Brain pericyte (primary cell): Measurements from ENCODE around the gene TMEM117.

Experiments
- DNase-seq: peaks from one replicate; pipeline ENCODE4 v3.0.0-alpha.2; 2012; ENCODE audit warnings: low read depth, low spot score

TMEM117 gene

GRCh38 chr12:43883748-43884147 lies 47.9 kb downstream of the TMEM117 start:
- DNase-seq, result no peak

DNA sequence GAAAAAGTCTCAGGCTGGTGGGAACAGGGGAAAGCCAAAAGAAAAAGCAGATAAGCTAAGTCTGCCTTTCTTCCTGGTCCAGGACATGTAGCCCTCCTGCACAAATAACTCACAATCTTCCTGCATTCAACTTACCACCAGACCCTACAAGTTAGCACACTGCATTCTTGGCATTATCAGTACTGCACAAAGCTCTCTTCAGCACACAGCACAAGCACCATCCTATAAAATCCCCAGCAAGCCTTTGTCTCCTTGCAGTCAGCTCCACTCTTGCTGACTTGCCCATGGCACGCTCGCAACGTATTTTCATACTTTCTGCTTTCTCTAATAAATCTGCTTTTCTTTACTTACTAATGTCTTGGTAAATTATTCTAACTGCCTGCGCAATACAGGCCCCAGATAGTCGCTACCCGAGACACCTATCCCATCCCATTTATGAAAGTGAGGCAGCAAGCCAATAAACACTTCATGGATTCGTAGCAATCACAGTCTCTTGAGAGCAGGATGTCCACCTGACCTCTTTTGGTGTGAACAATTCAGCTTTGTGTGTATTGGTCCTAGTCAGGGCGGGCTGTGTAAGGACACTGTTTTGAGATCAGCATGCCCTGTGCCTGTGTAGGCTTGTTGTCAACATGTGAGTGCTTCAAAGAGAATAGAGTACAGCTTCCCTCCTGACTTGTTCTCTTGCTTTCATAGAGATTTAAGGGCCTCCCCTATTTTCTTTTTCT lies 49.0 kb downstream of the TMEM117 start:
- no peak for DNase-seq

GRCh38 chr12:43887397-43887796 lies 51.5 kb downstream of the TMEM117 start:
- DNase-seq, result no peak

GRCh38 chr12:43891856-43892574 lies 56.1 kb downstream of the TMEM117 start:
- DNase-seq, result no peak

DNA sequence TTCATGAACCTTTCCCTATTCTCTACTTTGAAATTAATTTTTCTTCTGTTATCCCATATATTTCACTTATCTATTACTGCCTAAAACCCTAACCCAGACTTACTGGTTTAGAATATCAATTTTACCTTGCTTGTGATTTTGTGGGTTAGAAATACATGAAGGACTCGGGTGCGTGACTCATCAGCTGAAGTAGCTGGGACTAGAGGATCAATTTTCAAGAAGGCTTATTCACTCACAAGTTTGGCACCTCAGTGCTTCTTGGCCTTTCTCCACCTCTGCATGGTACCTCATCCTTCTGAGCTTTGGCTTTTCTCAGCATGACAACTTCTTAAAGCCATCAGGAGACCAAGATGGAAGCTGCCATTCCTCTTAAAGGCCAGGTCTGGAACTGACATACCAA lies 57.8 kb downstream of the TMEM117 start:
- DNase-seq, result no peak

DNA sequence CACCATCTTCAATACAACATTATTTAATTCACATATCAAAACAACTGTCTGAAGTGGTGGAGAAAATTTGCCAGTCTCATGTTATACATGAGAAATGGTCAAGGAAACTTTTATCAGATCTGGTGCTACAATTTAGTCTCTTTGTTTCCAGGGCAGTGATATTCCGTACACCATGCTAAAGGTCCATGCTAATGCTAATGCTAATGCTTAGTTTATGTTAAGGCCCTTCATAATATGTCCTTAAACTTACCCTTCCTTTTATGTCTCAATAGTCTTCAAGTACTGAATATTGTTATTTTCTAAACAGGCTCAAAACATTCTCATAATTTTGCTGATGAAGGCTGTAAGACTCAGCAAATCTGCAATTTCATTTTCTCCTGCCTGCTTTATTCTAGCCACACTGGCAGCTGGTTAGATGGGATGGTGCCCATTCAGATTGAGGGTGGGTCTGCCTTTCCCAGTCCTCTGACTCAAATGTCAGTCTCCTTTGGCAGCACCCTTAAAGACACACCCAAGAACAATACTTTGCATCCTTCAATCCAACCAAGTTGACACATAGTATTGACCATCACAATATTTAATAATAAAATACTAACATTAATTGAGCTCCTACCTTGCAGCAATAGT lies 59.8 kb downstream of the TMEM117 start:
- no peak for DNase-seq

GRCh38 chr12:43896496-43896895 lies 60.6 kb downstream of the TMEM117 start:
- no peak for DNase-seq

GRCh38 chr12:43898474-43898873 lies 62.6 kb downstream of the TMEM117 start:
- no peak for DNase-seq

DNA sequence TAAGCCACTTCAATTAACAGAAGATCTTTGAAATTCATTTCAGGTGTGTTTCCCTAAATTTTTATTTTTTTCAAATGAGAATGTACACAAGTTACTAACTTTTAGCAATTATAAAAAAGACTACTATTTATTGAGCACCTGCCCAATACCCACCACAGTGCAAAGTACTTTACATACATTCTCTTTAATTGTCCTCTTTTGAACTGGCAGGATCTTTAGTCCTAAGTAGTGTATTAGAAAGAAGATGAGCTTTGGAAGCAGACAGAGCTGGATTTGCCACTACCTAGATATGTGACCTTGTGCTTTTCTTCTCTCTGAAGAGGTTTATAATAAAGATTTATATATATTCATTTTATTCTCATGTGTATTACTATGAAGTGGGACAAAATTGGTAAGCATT lies 63.7 kb downstream of the TMEM117 start:
- DNase-seq, result no peak

- no peak for DNase-seq
Measured at GRCh38 chr12:43903686-43904085, 67.8 kb downstream of the TMEM117 start.

DNA sequence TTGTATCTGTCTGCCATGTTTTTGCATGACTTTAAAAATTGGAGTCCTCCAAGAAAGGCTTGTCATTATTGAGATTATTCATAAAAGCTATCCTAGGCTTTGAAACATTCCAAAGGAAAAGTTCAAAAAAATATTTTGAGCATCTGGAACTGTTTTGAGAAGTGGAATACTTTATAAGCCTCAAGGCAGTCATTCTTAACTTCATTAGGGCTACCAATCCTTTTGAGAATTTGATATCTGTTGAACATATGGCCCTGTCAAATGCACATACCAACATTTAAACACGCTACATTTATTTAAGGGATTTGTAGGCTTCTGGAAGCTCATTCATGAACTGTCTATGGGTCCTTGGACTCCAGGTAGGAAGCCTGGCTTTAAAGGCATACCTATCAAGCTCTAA lies 77.0 kb downstream of the TMEM117 start:
- no peak for DNase-seq

- no peak for DNase-seq
Measured at GRCh38 chr12:43914391-43914790, 78.5 kb downstream of the TMEM117 start.

DNA sequence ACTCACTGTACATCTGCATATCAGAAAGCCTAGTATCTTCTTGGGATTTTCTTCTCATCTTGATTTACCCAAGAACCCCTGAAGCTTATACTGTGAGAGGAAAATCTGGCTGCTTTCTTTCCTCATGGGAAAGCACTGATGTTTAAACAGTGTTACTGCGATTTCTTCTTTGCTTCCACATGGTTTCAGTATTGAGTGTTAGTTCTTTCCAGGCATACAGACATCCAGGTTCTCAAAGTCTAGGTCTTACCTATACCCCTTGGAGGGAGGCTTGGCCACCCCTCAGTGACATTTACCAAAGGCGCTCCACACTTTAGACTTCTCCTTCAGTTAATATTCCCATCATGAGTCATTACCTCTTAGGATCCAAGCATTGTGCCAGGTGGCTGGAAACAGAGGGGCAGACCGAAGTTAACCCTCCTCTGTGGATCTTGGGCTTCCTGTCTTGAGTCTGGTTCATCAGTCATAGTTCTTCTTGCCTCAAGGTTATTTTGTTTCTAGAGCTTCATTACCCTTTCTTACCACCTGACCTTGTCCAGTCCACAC lies 79.1 kb downstream of the TMEM117 start:
- no peak for DNase-seq

- no peak for DNase-seq
Measured at GRCh38 chr12:43917896-43918295, 82.0 kb downstream of the TMEM117 start.

- no peak for DNase-seq
Measured at GRCh38 chr12:43921666-43922337, 85.9 kb downstream of the TMEM117 start.

DNA sequence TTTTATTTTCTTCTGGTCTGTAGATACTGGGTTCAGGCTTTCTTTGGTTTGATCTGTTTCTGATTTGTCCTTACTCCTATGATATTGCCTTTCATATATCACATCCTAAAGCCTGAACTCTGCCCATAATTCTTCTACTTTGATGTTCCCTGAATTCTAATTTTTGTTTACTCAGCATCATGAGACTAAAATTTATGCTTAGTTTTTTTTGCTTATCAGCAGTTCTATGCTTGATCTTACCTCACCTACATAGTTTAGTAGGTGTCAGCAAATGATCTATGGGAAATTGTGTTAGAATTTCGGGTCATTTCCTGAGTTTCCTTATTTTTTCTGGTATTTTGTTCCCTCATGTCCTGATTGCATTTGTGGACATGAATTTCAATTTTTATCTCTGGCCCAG lies 94.2 kb downstream of the TMEM117 start:
- no peak for DNase-seq

GRCh38 chr12:43931187-43931586 lies 95.3 kb downstream of the TMEM117 start:
- DNase-seq, result no peak

DNA sequence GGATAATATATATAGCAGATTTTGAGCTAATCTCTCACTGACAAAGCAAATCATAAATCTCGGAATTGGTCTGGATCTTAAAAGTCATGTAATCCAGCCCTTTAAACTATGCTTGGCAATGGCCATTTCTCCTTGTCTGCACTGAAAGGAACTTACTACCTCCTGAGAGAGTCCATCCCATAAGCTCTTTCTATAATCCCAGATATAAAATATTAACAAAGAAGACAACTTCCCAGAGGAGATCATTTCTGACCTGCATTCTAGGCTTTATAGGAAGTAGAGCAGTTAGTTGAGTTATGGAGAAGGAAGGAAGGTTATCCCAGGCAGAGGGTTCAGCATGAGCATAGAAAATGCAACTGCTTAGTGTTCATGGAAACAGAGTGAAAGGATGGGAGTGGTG lies 99.7 kb downstream of the TMEM117 start:
- DNase-seq, result no peak

GRCh38 chr12:43937947-43938346 lies 102.1 kb downstream of the TMEM117 start:
- no peak for DNase-seq

DNA sequence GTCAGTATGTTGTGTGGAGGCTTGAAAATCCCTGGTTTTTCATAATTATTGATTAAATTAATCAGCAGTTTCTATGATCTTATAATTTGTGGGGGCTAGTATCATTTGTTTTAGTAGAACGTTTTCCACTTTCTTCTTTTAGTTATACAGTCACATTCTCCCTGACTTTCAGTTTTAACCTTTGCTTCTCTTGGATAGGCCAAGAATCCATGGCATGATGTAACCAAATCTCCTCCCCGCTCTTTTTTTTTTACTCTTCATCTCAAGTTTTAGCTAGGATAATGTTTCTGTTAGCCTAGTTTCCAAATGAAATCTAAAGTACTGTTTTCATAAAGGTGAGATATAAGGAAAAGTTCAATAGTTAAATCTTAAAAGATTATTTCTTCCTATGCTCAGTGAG lies 106.5 kb downstream of the TMEM117 start:
- DNase-seq, result no peak

- no peak for DNase-seq
Measured at GRCh38 chr12:43945983-43946382, 110.1 kb downstream of the TMEM117 start.

DNA sequence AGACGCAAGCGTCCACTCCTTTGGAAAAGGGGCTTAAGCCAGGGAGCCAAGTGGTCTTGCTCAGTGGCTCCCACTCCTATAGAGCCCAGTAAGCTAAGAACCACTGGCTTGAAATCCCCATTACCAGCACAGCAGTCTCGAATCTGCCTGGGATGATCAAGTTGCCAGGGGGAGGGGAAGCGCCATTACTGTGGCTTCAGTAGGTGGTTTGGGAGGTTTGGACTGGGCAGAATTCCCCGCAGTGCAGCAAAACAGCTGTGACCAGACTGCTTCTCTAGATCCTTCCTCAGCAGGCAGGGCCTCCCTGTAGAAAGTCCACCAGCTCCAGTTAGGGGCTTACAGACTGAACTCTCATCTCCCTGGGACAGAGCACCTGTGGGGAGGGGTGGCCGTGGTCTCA lies 115.4 kb downstream of the TMEM117 start:
- no peak for DNase-seq
